A549 (cell line): ENCODE data around the gene ATXN10. TPM values are rescaled to one million over a fixed set of nuclear protein-coding genes. Genes with fewer than 3 reads are reported as not detected.

ENCODE experiments used
- ATAC-seq, 2 experiments: fragments of 200-7000 bp in 1 of 2; fragments of >200 bp in 1 of 2; cut with Nextera tagmentation in 1 of 2; cut with Tn5 transposase in 1 of 2; 3 replicates each; pipeline versions ENCODE4 v1.8.0 to v1.9.1; 2018 to 2020; ENCODE audit warnings: mild to moderate bottlenecking in 1 of 2, moderate library complexity in 1 of 2
- CTCF ChIA-PET: fragments of 300-600 bp; sonication (Branson Sonifier 250); formaldehyde crosslinking; extraction: SDS; loops from one replicate; lab custom pipeline; 2021; ENCODE audit warnings: antibody characterized with exemption, inconsistent platforms; lab: Yijun Ruan, JAX
- POLR2A ChIA-PET: fragments of 350-600 bp; formaldehyde crosslinking; extraction: SDS; loops from one replicate; lab custom pipeline; 2021; ENCODE audit warnings: antibody characterized with exemption, inconsistent platforms; lab: Yijun Ruan, JAX
- DNase-seq, 2 experiments: peaks; one replicate each; pipeline versions ENCODE4 v3.0.0 to v3.0.0-alpha.2; 2011 to 2016; ENCODE audit warnings: low read depth in 1 of 2, low spot score in 1 of 2
- FAIRE-seq: peaks from 2 replicates; lab custom pipeline; 2011; peaks lifted over from hg19 to GRCh38; lab: Jason Lieb, UNC
- H3K27ac ChIP-seq, 2 experiments: fragments of >200 bp; sonication (Bioruptor Twin); formaldehyde crosslinking; 3 replicates each; pipeline ENCODE4 v1.5.1; 2016 to 2017
- H3K4me1 ChIP-seq: fragments of >200 bp; sonication (Bioruptor Twin); formaldehyde crosslinking; 3 replicates; pipeline ENCODE4 v1.6.1; 2016
- H3K4me2 ChIP-seq: fragments of >200 bp; sonication (Bioruptor Twin); formaldehyde crosslinking; 3 replicates; pipeline ENCODE4 v1.6.1; 2016
- H3K4me3 ChIP-seq: fragments of >200 bp; sonication (Bioruptor Twin); formaldehyde crosslinking; 3 replicates; pipeline ENCODE4 v1.5.1; 2016
- H3K9me3 ChIP-seq: fragments of >200 bp; sonication (Bioruptor Twin); formaldehyde crosslinking; 3 replicates; pipeline ENCODE4 v1.6.1; 2016
- CBX8 ChIP-seq: fragments of 200-600 bp; sonication (generic); IDR thresholded peaks from 2 replicates; pipeline ENCODE4 v1.6.1; 2016
- CHD2 ChIP-seq: fragments of 150-350 bp; IDR thresholded peaks from 2 replicates; pipeline ENCODE4 v1.6.1; 2014; ENCODE audit warnings: low read length; ENCODE audit not compliant: partially characterized antibody
- CHD4 ChIP-seq: fragments of 200-600 bp; sonication (generic); IDR thresholded peaks from 2 replicates; pipeline ENCODE4 v1.6.1; 2016; ENCODE audit warnings: antibody characterized with exemption, mild to moderate bottlenecking, borderline replicate concordance
- EP300 ChIP-seq, 2 experiments: fragments of >200 bp; sonication (Bioruptor Twin); formaldehyde crosslinking; IDR thresholded peaks; 2 replicates in 1 of 2; 3 replicates in 1 of 2; pipeline ENCODE4 v1.6.1; 2016 to 2017
- HES2 ChIP-seq: fragments of >200 bp; sonication (Bioruptor Twin); formaldehyde crosslinking; IDR thresholded peaks from 2 replicates; pipeline ENCODE4 v1.6.1; 2016
- HOXA7 ChIP-seq: fragments of 250-450 bp; sonication (Bioruptor Pico); IDR thresholded peaks from 2 replicates; pipeline ENCODE4 v1.5.0; 2020; ENCODE audit warnings: mild to moderate bottlenecking, moderate library complexity
- JUNB ChIP-seq: fragments of >200 bp; sonication (Bioruptor Twin); formaldehyde crosslinking; IDR thresholded peaks from 2 replicates; pipeline ENCODE4 v1.6.1; 2016
- KDM1A ChIP-seq: fragments of 200-600 bp; sonication (generic); IDR thresholded peaks from 2 replicates; pipeline ENCODE4 v1.6.1; 2016; ENCODE audit warnings: low read depth, mild to moderate bottlenecking
- NFE2L2 ChIP-seq: fragments of 150-350 bp; conservative IDR thresholded peaks from 2 replicates; pipeline ENCODE4 v1.6.1; 2014; ENCODE audit warnings: low read length
- NPAS2 ChIP-seq: fragments of 250-450 bp; sonication (Bioruptor Pico); IDR thresholded peaks from 2 replicates; pipeline ENCODE4 v1.8.0; 2022; ENCODE audit warnings: mild to moderate bottlenecking, moderate library complexity, borderline replicate concordance
- NR3C1 ChIP-seq: fragments of >200 bp; sonication (Bioruptor Twin); formaldehyde crosslinking; IDR thresholded peaks from 3 replicates; pipeline ENCODE4 v1.6.1; 2017
- RFX5 ChIP-seq: fragments of 450-650 bp; IDR thresholded peaks from 2 replicates; pipeline ENCODE4 v1.7.1; 2014; ENCODE audit warnings: antibody characterized with exemption, mild to moderate bottlenecking, moderate library complexity
- TFCP2L1 ChIP-seq: fragments of 250-450 bp; sonication (Bioruptor Pico); IDR thresholded peaks from 2 replicates; pipeline ENCODE4 v1.5.0; 2021; ENCODE audit warnings: mild to moderate bottlenecking
- TP53 ChIP-seq: fragments of 250-450 bp; sonication (Bioruptor Pico); IDR thresholded peaks from 2 replicates; pipeline ENCODE4 v1.5.0; 2021; ENCODE audit warnings: mild to moderate bottlenecking, moderate library complexity
- ZFP36 ChIP-seq: fragments of 450-650 bp; IDR thresholded peaks from 2 replicates; pipeline ENCODE4 v1.6.1; 2014; ENCODE audit warnings: borderline replicate concordance; ENCODE audit not compliant: partially characterized antibody
- WGBS: methylation state at CpG from one replicate; pipeline ENCODE4 v1.1.6; 2017; ENCODE audit errors: missing lambda C conversion rate; 5-methylcytosine and 5-hydroxymethylcytosine counted together
- polyA plus RNA-seq, 4 experiments: library from polyadenylated mRNA; depleted of rRNA in 3 of 4; stranded (reverse); fragments of >200 nt; fragmentation: RNase III in 1 of 4; extraction: RNeasy Plus Mini Kit Qiagen cat#74134 plus additional on column Dnase treatment in 1 of 4; gene quantifications; 2 replicates in 3 of 4; 3 replicates in 1 of 4; pipeline ENCODE4 v1.2.3, GENCODE V29; 2011 to 2017
- TF ChIP-seq, protein P1 (sequence below): IDR thresholded peaks from 2 replicates; pipeline ENCODE4 v1.6.1; 2012; ENCODE audit warnings: low read depth, borderline replicate concordance

The ATXN10 gene
- polyA plus RNA-seq, 2 of the 4 experiments (the other 2 are of a cell fraction) = 126 to 281 TPM

DNA sequence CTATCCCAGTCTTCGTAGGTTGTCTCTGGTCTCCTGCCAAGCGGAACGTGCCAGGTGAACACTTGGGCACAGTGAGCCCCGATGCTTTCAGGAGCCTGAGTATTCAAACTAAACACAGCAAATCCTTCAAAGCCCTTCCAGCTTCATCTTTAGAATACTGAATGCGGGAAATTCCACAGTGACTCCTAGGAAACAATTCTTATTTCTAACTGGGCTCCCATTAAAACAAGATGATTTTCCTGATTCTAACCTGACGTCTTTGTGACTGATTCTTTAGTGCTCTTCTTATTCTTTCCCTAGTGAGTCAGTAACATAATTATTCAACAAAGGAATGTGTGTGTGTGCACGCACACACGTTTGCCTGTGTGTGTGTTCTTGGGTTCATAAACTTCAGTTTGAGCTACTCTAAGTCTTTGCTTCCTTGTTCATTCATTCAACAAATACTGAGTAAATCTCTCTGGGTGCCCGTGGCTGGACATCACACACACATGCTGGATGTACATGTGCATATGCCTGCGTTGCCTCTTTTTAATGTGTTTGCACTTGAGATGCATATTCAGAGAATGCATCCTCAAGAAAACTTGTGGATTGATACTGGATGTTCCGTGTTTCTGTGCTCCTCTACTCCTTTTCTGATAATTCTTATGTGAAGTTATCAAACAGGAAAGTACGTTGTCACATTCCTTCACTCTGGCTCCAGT is 170.8 kb downstream of the ATXN10 start:
- TF ChIP-seq CHD4 (no peak), NFE2L2 (no peak), TFCP2L1 (CRISPR knock-in tag) (no peak), RFX5 (no peak)
- TF ChIP-seq, all 56 proteins: peak for 0
- 84% methylated on average over 12 of the region's 12 CpGs for WGBS
- DNase-seq (no peak), ATAC-seq (no peak), FAIRE-seq (no peak)
- Histone ChIP-seq H3K27ac (no peak overlapping the region), H3K4me3 (no peak overlapping the region), H3K4me1 (peaks cover 4% of the 10 kb centered on the region; the same call in 2 of the 3 replicates), H3K4me2 (no peak overlapping the region), H3K9me3 (no peaks in the 10 kb centered on the region)
- POLR2A ChIA-PET = no interaction called here
- CTCF ChIA-PET = interaction anchor here (1.4 to 3.1 kb wide), 3 partner anchors 9 to 264 kb away, joined by 4 to 15 read pairs (median 4); no protein-coding TSS in a partner anchor

DNA sequence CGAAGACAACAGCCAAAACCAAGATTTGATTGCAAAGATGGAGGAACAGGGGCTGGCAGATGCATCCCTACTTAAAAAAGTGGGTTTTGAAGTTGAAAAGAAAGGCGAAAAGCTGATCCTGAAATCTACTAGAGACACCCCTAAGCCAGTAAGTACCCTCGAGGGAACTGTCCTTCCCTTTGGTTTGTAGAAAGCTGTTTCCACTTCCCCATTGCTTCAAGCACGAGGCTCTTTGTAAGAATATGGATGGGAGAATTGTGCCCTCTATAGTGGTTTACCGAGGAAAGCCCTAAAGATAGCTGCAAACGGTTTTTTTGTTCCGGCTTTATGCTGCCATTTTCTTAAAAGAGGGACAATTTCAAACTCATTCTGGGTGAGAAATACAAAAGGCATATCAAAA is 171.4 kb downstream of the ATXN10 start:
- no peak overlapping the region for H3K4me2 ChIP-seq
- POLR2A ChIA-PET = no interaction called here
- H3K4me3 ChIP-seq = no peak overlapping the region
- no peaks in the 10 kb centered on the region for H3K9me3 ChIP-seq
- FAIRE-seq = no peak
- DNase-seq = no peak
- 88% methylated on average over 7 of the region's 7 CpGs for WGBS
- no peak for ATAC-seq
- CTCF ChIA-PET = interaction anchor here (1.4 to 3.1 kb wide), 3 partner anchors 9 to 265 kb away, joined by 4 to 15 read pairs (median 4); no protein-coding TSS in a partner anchor
- no peak overlapping the region for H3K27ac ChIP-seq
- peaks cover 4% of the 10 kb centered on the region; the same call in 2 of the 3 replicates for H3K4me1 ChIP-seq
- TF ChIP-seq, protein P1, sequence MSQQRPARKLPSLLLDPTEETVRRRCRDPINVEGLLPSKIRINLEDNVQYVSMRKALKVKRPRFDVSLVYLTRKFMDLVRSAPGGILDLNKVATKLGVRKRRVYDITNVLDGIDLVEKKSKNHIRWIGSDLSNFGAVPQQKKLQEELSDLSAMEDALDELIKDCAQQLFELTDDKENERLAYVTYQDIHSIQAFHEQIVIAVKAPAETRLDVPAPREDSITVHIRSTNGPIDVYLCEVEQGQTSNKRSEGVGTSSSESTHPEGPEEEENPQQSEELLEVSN = no peak
- TF ChIP-seq KDM1A = no peak
- no peak for TF ChIP-seq HES2
- TF ChIP-seq RFX5 = no peak
- no peak for TF ChIP-seq JUNB

GRCh38 chr22:45843986-45844385 is 172.4 kb downstream of the ATXN10 start:
- Histone ChIP-seq H3K4me1 (peaks cover 4% of the 10 kb centered on the region; the same call in 2 of the 3 replicates), H3K4me3 (no peak overlapping the region)
- no peak for ATAC-seq
- DNase-seq = no peak
- no peak for TF ChIP-seq RFX5
- TF ChIP-seq ZFP36 = no peak
- no peak for TF ChIP-seq TP53 (CRISPR knock-in tag)
- TF ChIP-seq EP300 (IDR thresholded peaks at IDR 0.05) = no peak
- TF ChIP-seq HOXA7 (CRISPR knock-in tag) = no peak
- TF ChIP-seq NR3C1 = no peak
- no peak for TF ChIP-seq CBX8
- TF ChIP-seq CHD2 = no peak
- TF ChIP-seq NPAS2 (CRISPR knock-in tag) = no peak
- TF ChIP-seq, all 56 proteins: peak for 0
- Histone ChIP-seq H3K4me2 (no peak overlapping the region), H3K9me3 (no peaks in the 10 kb centered on the region), H3K27ac (no peak overlapping the region)
- ChIA-PET POLR2A (no interaction called here), CTCF (interaction anchor here (0.9 to 3.1 kb wide), 3 partner anchors 20 to 266 kb away, joined by 3 to 15 read pairs (median 6); no protein-coding TSS in a partner anchor)
- 98% methylated on average over 2 of the region's 2 CpGs for WGBS
- no peak for FAIRE-seq

DNA sequence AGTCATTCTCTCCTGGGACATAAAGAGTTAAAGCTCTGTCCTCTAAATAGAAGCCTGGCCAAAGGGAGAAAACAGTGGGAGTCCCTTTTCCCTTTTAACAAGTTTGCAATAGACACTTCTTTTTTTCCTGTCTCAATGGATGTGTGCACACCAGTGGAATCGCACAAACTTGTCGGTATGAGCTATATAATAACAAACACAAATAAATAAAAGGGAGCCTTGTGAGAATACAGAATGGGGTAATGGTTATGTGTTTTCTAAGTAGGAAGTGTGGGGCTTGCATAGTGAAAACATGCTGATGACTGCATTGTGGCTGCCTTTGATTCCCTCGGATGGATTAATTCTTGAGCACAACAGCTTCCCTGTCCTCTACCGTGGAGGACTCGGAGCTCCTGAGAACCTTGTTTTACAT is 173.4 kb downstream of the ATXN10 start:
- POLR2A ChIA-PET = no interaction called here

More for the DNA sequence above, 173.4 kb downstream of the ATXN10 start:
- Histone ChIP-seq H3K4me3 (no peak overlapping the region), H3K4me1 (peaks cover 4% of the 10 kb centered on the region; the same call in 2 of the 3 replicates), H3K9me3 (no peaks in the 10 kb centered on the region), H3K4me2 (no peak overlapping the region), H3K27ac (no peak overlapping the region)
- DNase-seq (no peak), ATAC-seq (no peak), FAIRE-seq (no peak)
- no peak for TF ChIP-seq KDM1A
- no peak for TF ChIP-seq RFX5
- CTCF ChIA-PET = interaction anchor here (1.6 to 3.1 kb wide), 2 partner anchors 18 to 267 kb away, joined by 6 to 15 read pairs; no protein-coding TSS in a partner anchor
- 63% methylated on average over 5 of the region's 5 CpGs for WGBS
